ENCODE results near the gene PEA15. TPM values are rescaled to one million over a fixed set of nuclear protein-coding genes. Genes with fewer than 3 reads are reported as not detected.

The PEA15 gene, protein sequence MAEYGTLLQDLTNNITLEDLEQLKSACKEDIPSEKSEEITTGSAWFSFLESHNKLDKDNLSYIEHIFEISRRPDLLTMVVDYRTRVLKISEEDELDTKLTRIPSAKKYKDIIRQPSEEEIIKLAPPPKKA
- total RNA-seq (2021) (43.6 to 56.3 TPM (median 46.9 TPM) in 3 replicates), Bru-seq, nascent RNA (percentile 91 among the genes with signal in this experiment)
- long read RNA-seq, experiment 1, transcript PEA15-203 (4 exons, 1,021 nt): minor isoform, 5 of 323 reads
- long read RNA-seq, experiment 1, transcript PEA15-201 (4 exons, 2,471 nt): major isoform, 271 of 323 reads
- long read RNA-seq, experiment 1, partial matches to known transcripts: 16 of 323 reads
- long read RNA-seq, experiment 1, other reads (novel, unspliced or antisense): 27 of 323 reads
- long read RNA-seq, experiment 2, transcript PEA15-201 (4 exons, 2,471 nt): major isoform, 48 of 90 reads
- long read RNA-seq, experiment 2, partial matches to known transcripts: 35 of 90 reads
- long read RNA-seq, experiment 2, other reads (novel, unspliced or antisense): 6 of 90 reads
- long read RNA-seq, experiment 3, transcript PEA15-201 (4 exons, 2,471 nt): major isoform, 56 of 68 reads
- long read RNA-seq, experiment 3, partial matches to known transcripts: 0 of 68 reads
- long read RNA-seq, experiment 3, other reads (novel, unspliced or antisense): 10 of 68 reads

- no peak within 1 kb of the TSS for H3K27ac Mint-ChIP-seq
- H3K9me3 Mint-ChIP-seq: no peaks in the 10 kb centered on the region
- H3K4me3 Mint-ChIP-seq: peak within 1 kb of the TSS; percentile 77
- POLR2A ChIA-PET: interaction anchor here (1.0 to 1.3 kb wide), 3 partner anchors 12 to 34 kb away, joined by 3 read pairs; no protein-coding TSS in a partner anchor
- H3K36me3 Mint-ChIP-seq: peaks cover 10% of the 10 kb centered on the region
- TF ChIP-seq ZNF121 (CRISPR knock-in tag; IDR thresholded peaks at IDR 0.05) (no peak), FOXP4 (CRISPR knock-in tag; IDR thresholded peaks at IDR 0.05) (no peak), SP1 (CRISPR knock-in tag; conservative IDR thresholded peaks at IDR 0.05) (peak; percentile 75), NR3C1 (CRISPR knock-in tag; conservative IDR thresholded peaks at IDR 0.05; ENCODE audit: low read depth) (no peak), TEAD1 (CRISPR knock-in tag; IDR thresholded peaks at IDR 0.05) (0 out of 2 replicates have a peak, but pooled peaks have one; percentile 17), ZNF232 (CRISPR knock-in tag; IDR thresholded peaks at IDR 0.05) (0 out of 2 replicates have a peak, but pooled peaks have one; percentile 20), ZNF416 (CRISPR knock-in tag; IDR thresholded peaks at IDR 0.05) (0 out of 2 replicates have a peak, but pooled peaks have one; percentile 27), FOXJ3 (CRISPR knock-in tag; IDR thresholded peaks at IDR 0.05; ENCODE audit: borderline replicate concordance) (no peak), ESRRA (CRISPR knock-in tag; IDR thresholded peaks at IDR 0.05; ENCODE audit: borderline replicate concordance) (no peak), ETV6 (CRISPR knock-in tag; IDR thresholded peaks at IDR 0.05) (peak; percentile 41; the same call in 1 of the 2 replicates), SMAD3 (CRISPR knock-in tag; IDR thresholded peaks at IDR 0.05; ENCODE audit: borderline replicate concordance) (peak; percentile 19; the same call in 1 of the 2 replicates), GABPB1 (CRISPR knock-in tag; IDR thresholded peaks at IDR 0.05) (0 out of 2 replicates have a peak, but pooled peaks have one; percentile 16)
- TF ChIP-seq, protein P1, sequence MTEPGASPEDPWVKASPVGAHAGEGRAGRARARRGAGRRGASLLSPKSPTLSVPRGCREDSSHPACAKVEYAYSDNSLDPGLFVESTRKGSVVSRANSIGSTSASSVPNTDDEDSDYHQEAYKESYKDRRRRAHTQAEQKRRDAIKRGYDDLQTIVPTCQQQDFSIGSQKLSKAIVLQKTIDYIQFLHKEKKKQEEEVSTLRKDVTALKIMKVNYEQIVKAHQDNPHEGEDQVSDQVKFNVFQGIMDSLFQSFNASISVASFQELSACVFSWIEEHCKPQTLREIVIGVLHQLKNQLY (CRISPR knock-in tag; IDR thresholded peaks at IDR 0.05): no peak
- TF ChIP-seq, protein P2, sequence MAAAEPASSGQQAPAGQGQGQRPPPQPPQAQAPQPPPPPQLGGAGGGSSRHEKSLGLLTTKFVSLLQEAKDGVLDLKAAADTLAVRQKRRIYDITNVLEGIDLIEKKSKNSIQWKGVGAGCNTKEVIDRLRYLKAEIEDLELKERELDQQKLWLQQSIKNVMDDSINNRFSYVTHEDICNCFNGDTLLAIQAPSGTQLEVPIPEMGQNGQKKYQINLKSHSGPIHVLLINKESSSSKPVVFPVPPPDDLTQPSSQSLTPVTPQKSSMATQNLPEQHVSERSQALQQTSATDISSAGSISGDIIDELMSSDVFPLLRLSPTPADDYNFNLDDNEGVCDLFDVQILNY (CRISPR knock-in tag; IDR thresholded peaks at IDR 0.05): 0 out of 2 replicates have a peak, but pooled peaks have one; percentile 42
- DNase-seq (ENCODE audit: low spot score) (peak; percentile 81), ATAC-seq (peak; percentile 56)
- no peaks in the 10 kb centered on the region; the same call in 1 of the 2 replicates for H3K27me3 Mint-ChIP-seq (ENCODE audit: low read depth)
- CTCF ChIA-PET: interaction anchor here (0.6 to 8.9 kb wide), 6 partner anchors 12 to 47 kb away, joined by 4 to 85 read pairs (median 6); partner anchors contain the start of gene CASQ1
- H3K4me1 Mint-ChIP-seq: peaks cover 55% of the 10 kb centered on the region
These were observed at the start of gene PEA15 for GRCh38 chr1:160205242-160206035. PEA15 (plus strand) TSS chr1:160205384; CDS start chr1:160211545, 6,161 bp downstream.

GRCh38 chr1:160156361-160156760 is 48.8 kb upstream of the PEA15 start:
- no peaks in the 10 kb centered on the region for H3K9me3 Mint-ChIP-seq
- H3K27me3 Mint-ChIP-seq (ENCODE audit: low read depth): no peaks in the 10 kb centered on the region; the same call in 1 of the 2 replicates
- H3K27ac Mint-ChIP-seq: no peak overlapping the region
- ChIA-PET CTCF (interaction anchor here (0.9 to 1.7 kb wide), 7 partner anchors 37 to 220 kb away, joined by 3 to 6 read pairs (median 4); no protein-coding TSS in a partner anchor), POLR2A (no interaction called here)
- TF ChIP-seq GABPB1 (CRISPR knock-in tag; IDR thresholded peaks at IDR 0.05): no peak
- TF ChIP-seq IRF1 (CRISPR knock-in tag; IDR thresholded peaks at IDR 0.05): no peak
- TF ChIP-seq ZNF138 (CRISPR knock-in tag; conservative IDR thresholded peaks at IDR 0.05): no peak
- TF ChIP-seq, protein P3, sequence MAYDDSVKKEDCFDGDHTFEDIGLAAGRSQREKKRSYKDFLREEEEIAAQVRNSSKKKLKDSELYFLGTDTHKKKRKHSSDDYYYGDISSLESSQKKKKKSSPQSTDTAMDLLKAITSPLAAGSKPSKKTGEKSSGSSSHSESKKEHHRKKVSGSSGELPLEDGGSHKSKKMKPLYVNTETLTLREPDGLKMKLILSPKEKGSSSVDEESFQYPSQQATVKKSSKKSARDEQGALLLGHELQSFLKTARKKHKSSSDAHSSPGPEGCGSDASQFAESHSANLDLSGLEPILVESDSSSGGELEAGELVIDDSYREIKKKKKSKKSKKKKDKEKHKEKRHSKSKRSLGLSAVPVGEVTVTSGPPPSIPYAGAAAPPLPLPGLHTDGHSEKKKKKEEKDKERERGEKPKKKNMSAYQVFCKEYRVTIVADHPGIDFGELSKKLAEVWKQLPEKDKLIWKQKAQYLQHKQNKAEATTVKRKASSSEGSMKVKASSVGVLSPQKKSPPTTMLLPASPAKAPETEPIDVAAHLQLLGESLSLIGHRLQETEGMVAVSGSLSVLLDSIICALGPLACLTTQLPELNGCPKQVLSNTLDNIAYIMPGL (CRISPR knock-in tag; IDR thresholded peaks at IDR 0.05): no peak
- TF ChIP-seq, protein P4, sequence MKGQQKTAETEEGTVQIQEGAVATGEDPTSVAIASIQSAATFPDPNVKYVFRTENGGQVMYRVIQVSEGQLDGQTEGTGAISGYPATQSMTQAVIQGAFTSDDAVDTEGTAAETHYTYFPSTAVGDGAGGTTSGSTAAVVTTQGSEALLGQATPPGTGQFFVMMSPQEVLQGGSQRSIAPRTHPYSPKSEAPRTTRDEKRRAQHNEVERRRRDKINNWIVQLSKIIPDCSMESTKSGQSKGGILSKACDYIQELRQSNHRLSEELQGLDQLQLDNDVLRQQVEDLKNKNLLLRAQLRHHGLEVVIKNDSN (CRISPR knock-in tag; IDR thresholded peaks at IDR 0.05): no peak
- no peak for TF ChIP-seq CREB1 (CRISPR knock-in tag; IDR thresholded peaks at IDR 0.05)
- 0 out of 2 replicates have a peak, but pooled peaks cover 2% of the 10 kb centered on the region for H3K4me1 Mint-ChIP-seq
- DNase-seq (ENCODE audit: low spot score) (no peak), ATAC-seq (no peak)
- H3K36me3 Mint-ChIP-seq: no peaks in the 10 kb centered on the region
- no peak overlapping the region for H3K4me3 Mint-ChIP-seq
